ENCODE data around the gene KCND2.

KCND2 gene

DNA sequence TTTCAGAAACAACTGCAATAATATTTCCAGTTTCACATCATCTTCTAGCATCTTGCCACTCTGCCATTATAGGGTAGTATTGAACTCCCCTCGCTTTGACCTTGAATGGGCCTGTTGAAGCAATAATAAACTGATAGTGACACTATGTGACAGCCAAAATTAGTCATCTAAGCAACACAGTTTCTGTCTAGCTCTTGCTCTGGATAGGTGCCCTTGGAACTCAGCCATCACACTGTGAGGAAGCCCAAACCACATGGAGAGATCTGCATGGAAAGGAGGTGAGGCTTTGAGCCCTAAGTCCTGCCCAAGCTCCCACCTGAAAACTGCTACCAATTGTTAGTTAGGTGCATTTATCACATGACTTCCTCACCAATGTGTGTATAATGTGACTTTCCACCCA is 18.1 kb upstream of the KCND2 start:
- no peaks in the 10 kb centered on the region for H3K4me1 ChIP-seq (ENCODE audit: insufficient read depth, low read length)
- peaks cover 5% of the 10 kb centered on the region for H3K9me3 ChIP-seq (ENCODE audit: insufficient read depth, low read length, severe bottlenecking)
- no peak overlapping the region for H3K9ac ChIP-seq (ENCODE audit: low read depth, low read length)
- no peak overlapping the region for H3K27ac ChIP-seq (ENCODE audit: low read length)
- no peaks in the 10 kb centered on the region for H3K36me3 ChIP-seq (ENCODE audit: insufficient read depth, low read length)
- TF ChIP-seq EZH2 (IDR thresholded peaks at IDR 0.05; ENCODE audit: borderline replicate concordance, low read depth, low read length, severe bottlenecking): no peak
- TF ChIP-seq, protein P1, sequence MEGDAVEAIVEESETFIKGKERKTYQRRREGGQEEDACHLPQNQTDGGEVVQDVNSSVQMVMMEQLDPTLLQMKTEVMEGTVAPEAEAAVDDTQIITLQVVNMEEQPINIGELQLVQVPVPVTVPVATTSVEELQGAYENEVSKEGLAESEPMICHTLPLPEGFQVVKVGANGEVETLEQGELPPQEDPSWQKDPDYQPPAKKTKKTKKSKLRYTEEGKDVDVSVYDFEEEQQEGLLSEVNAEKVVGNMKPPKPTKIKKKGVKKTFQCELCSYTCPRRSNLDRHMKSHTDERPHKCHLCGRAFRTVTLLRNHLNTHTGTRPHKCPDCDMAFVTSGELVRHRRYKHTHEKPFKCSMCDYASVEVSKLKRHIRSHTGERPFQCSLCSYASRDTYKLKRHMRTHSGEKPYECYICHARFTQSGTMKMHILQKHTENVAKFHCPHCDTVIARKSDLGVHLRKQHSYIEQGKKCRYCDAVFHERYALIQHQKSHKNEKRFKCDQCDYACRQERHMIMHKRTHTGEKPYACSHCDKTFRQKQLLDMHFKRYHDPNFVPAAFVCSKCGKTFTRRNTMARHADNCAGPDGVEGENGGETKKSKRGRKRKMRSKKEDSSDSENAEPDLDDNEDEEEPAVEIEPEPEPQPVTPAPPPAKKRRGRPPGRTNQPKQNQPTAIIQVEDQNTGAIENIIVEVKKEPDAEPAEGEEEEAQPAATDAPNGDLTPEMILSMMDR (IDR thresholded peaks at IDR 0.05; ENCODE audit: borderline replicate concordance, extremely low read depth, low read length, poor library complexity, severe bottlenecking): no peak
- H4K20me1 ChIP-seq (ENCODE audit: insufficient read depth, low read length): no peaks in the 10 kb centered on the region
- no peaks in the 10 kb centered on the region for H3K79me2 ChIP-seq (ENCODE audit: insufficient read depth, low read length)
- no peak for DNase-seq
- H2AFZ ChIP-seq (ENCODE audit: low read depth, low read length): no peak overlapping the region
- ATAC-seq (ENCODE audit: insufficient read depth, low read depth): no peak
- H3K4me2 ChIP-seq (ENCODE audit: insufficient read depth, low read length): no peak overlapping the region
- H3K4me3 ChIP-seq (ENCODE audit: low read depth in 1 of 2, low read length in 2 of 2): no peak overlapping the region
- H3K27me3 ChIP-seq (ENCODE audit: insufficient read depth, low read length, poor library complexity): no peaks in the 10 kb centered on the region

DNA sequence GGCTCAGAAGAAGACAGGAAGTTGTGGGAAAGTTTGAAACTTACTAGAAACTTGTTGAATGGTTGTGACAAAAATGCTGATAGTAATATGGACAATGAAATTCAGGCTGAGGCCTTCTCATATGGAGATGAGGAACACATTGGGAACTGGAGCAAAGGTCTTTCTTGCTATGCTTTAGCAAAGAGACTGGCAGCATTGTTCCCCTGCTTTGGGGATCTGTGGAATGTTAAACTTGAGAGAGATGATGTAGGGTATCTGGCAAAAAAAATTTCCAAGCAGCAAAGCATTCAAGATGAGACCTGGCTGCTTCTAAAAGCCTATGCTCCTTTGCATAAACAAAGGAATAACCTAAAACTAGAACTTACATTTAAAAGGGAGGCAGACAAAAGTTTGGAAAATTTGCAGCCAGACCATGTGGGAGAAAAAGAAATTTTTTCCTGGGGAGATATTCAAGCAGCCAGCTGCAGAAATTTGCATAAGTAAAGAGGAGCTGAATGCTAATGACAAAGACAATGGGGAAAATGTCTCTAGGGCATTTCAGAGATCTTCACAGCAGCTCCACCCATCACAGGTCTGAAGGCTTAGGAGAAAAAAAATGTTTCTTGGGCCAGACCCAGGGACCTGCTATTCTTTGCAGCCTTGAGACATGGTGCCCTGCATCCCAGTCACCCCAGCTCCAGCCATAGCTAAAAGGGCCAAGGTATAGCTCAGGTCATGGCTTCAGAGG is 16.5 kb upstream of the KCND2 start:
- Histone ChIP-seq H3K9me3 (ENCODE audit: insufficient read depth, low read length, severe bottlenecking) (peaks cover 5% of the 10 kb centered on the region), H3K36me3 (ENCODE audit: insufficient read depth, low read length) (no peaks in the 10 kb centered on the region), H2AFZ (ENCODE audit: low read depth, low read length) (no peak overlapping the region), H3K4me3 (ENCODE audit: low read depth in 1 of 2, low read length in 2 of 2) (no peak overlapping the region), H3K79me2 (ENCODE audit: insufficient read depth, low read length) (no peaks in the 10 kb centered on the region), H3K9ac (ENCODE audit: low read depth, low read length) (no peak overlapping the region), H3K4me2 (ENCODE audit: insufficient read depth, low read length) (no peak overlapping the region), H3K4me1 (ENCODE audit: insufficient read depth, low read length) (no peaks in the 10 kb centered on the region), H3K27ac (ENCODE audit: low read length) (no peak overlapping the region), H4K20me1 (ENCODE audit: insufficient read depth, low read length) (no peaks in the 10 kb centered on the region), H3K27me3 (ENCODE audit: insufficient read depth, low read length, poor library complexity) (no peaks in the 10 kb centered on the region)
- TF ChIP-seq, protein P1 (IDR thresholded peaks at IDR 0.05; ENCODE audit: borderline replicate concordance, extremely low read depth, low read length, poor library complexity, severe bottlenecking): no peak
- TF ChIP-seq EZH2 (IDR thresholded peaks at IDR 0.05; ENCODE audit: borderline replicate concordance, low read depth, low read length, severe bottlenecking): no peak
- ATAC-seq (ENCODE audit: insufficient read depth, low read depth) (no peak), DNase-seq (no peak)

DNA sequence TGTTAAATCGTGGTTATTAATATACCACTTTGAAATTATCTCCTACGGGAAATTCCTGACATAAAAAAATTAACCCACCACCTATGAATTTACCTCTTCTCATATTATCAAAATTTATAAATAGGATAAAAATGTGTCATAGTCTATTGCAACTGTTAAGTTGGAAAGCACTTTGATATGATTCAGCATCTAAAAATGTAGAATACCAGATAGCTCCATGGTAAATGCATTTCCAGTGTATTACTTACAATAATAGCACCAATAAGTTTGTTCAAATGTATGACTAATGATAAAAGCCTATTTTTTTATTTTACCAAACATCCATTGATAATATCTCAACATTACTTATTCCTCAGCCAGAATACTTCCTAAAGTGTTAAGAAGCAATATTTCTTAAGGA is 13.6 kb upstream of the KCND2 start:
- Histone ChIP-seq H3K4me1 (ENCODE audit: insufficient read depth, low read length) (no peaks in the 10 kb centered on the region), H3K27ac (ENCODE audit: low read length) (no peak overlapping the region), H3K79me2 (ENCODE audit: insufficient read depth, low read length) (no peaks in the 10 kb centered on the region), H2AFZ (ENCODE audit: low read depth, low read length) (no peak overlapping the region), H3K9ac (ENCODE audit: low read depth, low read length) (no peak overlapping the region), H3K4me2 (ENCODE audit: insufficient read depth, low read length) (no peak overlapping the region), H3K36me3 (ENCODE audit: insufficient read depth, low read length) (no peaks in the 10 kb centered on the region), H3K9me3 (ENCODE audit: insufficient read depth, low read length, severe bottlenecking) (peaks cover 5% of the 10 kb centered on the region), H3K27me3 (ENCODE audit: insufficient read depth, low read length, poor library complexity) (no peaks in the 10 kb centered on the region), H4K20me1 (ENCODE audit: insufficient read depth, low read length) (no peaks in the 10 kb centered on the region), H3K4me3 (ENCODE audit: low read depth in 1 of 2, low read length in 2 of 2) (no peak overlapping the region)
- ATAC-seq (ENCODE audit: insufficient read depth, low read depth): no peak
- DNase-seq: no peak
- TF ChIP-seq, protein P1 (IDR thresholded peaks at IDR 0.05; ENCODE audit: borderline replicate concordance, extremely low read depth, low read length, poor library complexity, severe bottlenecking): no peak
- no peak for TF ChIP-seq EZH2 (IDR thresholded peaks at IDR 0.05; ENCODE audit: borderline replicate concordance, low read depth, low read length, severe bottlenecking)

Measured in DND-41 (cell line).